ENCODE results near the gene LTBP1. TPM values are rescaled to one million over a fixed set of nuclear protein-coding genes. Genes with fewer than 3 reads are reported as not detected.
A peak's percentile ranks its signal among the peaks of the same experiment; 100 is the strongest.

Gene LTBP1
- total and polyA plus RNA-seq, 2 of the 13 experiments (the other 11 are each of a cell fraction or from before 2014, with no cell fraction given), result 0.12 to 0.22 TPM

DNA sequence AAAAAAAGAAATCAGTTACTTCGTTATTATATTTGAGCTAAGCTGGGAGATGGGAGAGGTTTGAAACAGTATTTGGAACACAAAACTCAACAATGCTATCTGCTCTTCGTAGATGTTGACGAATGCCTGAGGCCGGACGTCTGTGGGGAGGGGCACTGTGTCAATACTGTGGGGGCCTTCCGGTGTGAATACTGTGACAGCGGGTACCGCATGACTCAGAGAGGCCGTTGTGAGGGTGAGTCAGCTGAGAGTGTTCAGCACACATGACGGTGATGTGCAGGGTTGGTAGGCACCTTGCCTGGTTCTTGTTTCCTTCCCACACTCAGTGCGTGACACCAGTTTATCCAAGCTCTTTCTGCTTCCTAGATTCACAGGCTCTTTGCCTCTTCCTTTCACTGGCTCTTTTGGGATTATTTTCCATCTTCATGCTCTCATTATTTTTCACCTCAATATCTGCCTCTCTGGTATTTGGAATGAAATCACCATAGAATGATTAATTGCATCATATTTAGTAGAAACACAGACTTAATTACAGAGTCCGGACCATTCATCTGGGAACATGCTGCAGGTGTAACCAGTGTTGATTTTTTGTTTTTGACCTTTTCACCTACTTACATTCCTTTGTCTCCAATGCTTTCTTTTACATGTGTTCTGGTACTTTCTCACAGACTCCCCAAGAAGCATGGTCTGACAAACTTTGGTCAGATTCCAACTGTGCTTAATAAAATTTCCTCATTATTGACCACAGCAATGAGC, 329.1 kb downstream of the LTBP1 start (continued):
- TF ChIP-seq ZNF232 (CRISPR knock-in tag; IDR thresholded peaks at IDR 0.05; ENCODE audit: borderline replicate concordance), result no peak
- no peak for TF ChIP-seq CCDC6 (CRISPR knock-in tag; IDR thresholded peaks at IDR 0.05)
- peak; percentile 65 for TF ChIP-seq GATAD2A (CRISPR knock-in tag; IDR thresholded peaks at IDR 0.05)
- TF ChIP-seq ZNF577 (CRISPR knock-in tag; IDR thresholded peaks at IDR 0.05; ENCODE audit: borderline replicate concordance, low read depth), result no peak
- TF ChIP-seq ZFP36 (IDR thresholded peaks at IDR 0.05; ENCODE audit: borderline replicate concordance, low read depth, low read length, partially characterized antibody), result no peak
- TF ChIP-seq ZNF678 (CRISPR knock-in tag; IDR thresholded peaks at IDR 0.05), result no peak
- no peak for TF ChIP-seq MBD4 (IDR thresholded peaks at IDR 0.05; ENCODE audit: borderline replicate concordance, low read length)
- no peak for TF ChIP-seq ZNF530 (CRISPR knock-in tag; IDR thresholded peaks at IDR 0.05; ENCODE audit: low read depth)
- TF ChIP-seq ZBTB7A (CRISPR knock-in tag; IDR thresholded peaks at IDR 0.05), result peak; percentile 82; the same call in 1 of the 2 replicates
- peak; percentile 14; the same call in 1 of the 2 replicates for TF ChIP-seq THAP11 (CRISPR knock-in tag; IDR thresholded peaks at IDR 0.05)
- TF ChIP-seq, protein P1, sequence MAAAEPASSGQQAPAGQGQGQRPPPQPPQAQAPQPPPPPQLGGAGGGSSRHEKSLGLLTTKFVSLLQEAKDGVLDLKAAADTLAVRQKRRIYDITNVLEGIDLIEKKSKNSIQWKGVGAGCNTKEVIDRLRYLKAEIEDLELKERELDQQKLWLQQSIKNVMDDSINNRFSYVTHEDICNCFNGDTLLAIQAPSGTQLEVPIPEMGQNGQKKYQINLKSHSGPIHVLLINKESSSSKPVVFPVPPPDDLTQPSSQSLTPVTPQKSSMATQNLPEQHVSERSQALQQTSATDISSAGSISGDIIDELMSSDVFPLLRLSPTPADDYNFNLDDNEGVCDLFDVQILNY (CRISPR knock-in tag; conservative IDR thresholded peaks at IDR 0.05), result no peak
- TF ChIP-seq ZBTB42 (CRISPR knock-in tag; IDR thresholded peaks at IDR 0.05), result no peak
- TF ChIP-seq FOSL1 (CRISPR knock-in tag; IDR thresholded peaks at IDR 0.05; ENCODE audit: borderline replicate concordance), result peak; percentile 74; the same call in 1 of the 2 replicates
- TF ChIP-seq MEIS2 (CRISPR knock-in tag; IDR thresholded peaks at IDR 0.05), result peak; percentile 54; the same call in 1 of the 2 replicates
- no peak for TF ChIP-seq NBN (conservative IDR thresholded peaks at IDR 0.05)
- no peak for TF ChIP-seq MTA1 (CRISPR knock-in tag; IDR thresholded peaks at IDR 0.05; ENCODE audit: borderline replicate concordance)
- TF ChIP-seq AFF4 (CRISPR knock-in tag; IDR thresholded peaks at IDR 0.05), result no peak
- no peak for TF ChIP-seq ZNF766 (CRISPR knock-in tag; IDR thresholded peaks at IDR 0.05; ENCODE audit: borderline replicate concordance)
- TF ChIP-seq ZFP36L1 (CRISPR knock-in tag; IDR thresholded peaks at IDR 0.05), result peak; percentile 77; the same call in 1 of the 2 replicates
- peak in 1 of 2 experiments; percentile 58; a peak in 2 of 4 replicates for TF ChIP-seq ATF4 (CRISPR knock-in tag; IDR thresholded peaks at IDR 0.05)
- TF ChIP-seq SAP130 (CRISPR knock-in tag; IDR thresholded peaks at IDR 0.05; ENCODE audit: low read depth), result peak; percentile 75
- TF ChIP-seq YY1 (IDR thresholded peaks at IDR 0.05; ENCODE audit: insufficient read depth, insufficient replicate concordance, low read depth, low read length), result no peak
- TF ChIP-seq GMEB2 (CRISPR knock-in tag; IDR thresholded peaks at IDR 0.05; ENCODE audit: low read depth), result no peak

Measured in HepG2 (cell line).